ENCODE data around the gene ABLIM1. TPM values are rescaled to one million over a fixed set of nuclear protein-coding genes. Genes with fewer than 3 reads are reported as not detected.
A peak's percentile ranks its signal among the peaks of the same experiment; 100 is the strongest.

Gene ABLIM1
- polyA plus RNA-seq, 1 donor: 132 TPM

- DNase-seq: no peak
Measured at GRCh38 chr10:114584419-114584818, 73.7 kb downstream of the ABLIM1 start.

- DNase-seq: no peak
Measured at GRCh38 chr10:114581071-114581470, 77.0 kb downstream of the ABLIM1 start.

GRCh38 chr10:114577133-114577532, 80.9 kb downstream of the ABLIM1 start:
- DNase-seq: no peak

GRCh38 chr10:114576716-114577115, 81.4 kb downstream of the ABLIM1 start:
- no peak for DNase-seq

- DNase-seq: no peak
Measured at GRCh38 chr10:114576132-114576487, 82.0 kb downstream of the ABLIM1 start.

- no peak for DNase-seq
Measured at GRCh38 chr10:114575417-114576131, 82.5 kb downstream of the ABLIM1 start.

GRCh38 chr10:114573330-114574045, 84.6 kb downstream of the ABLIM1 start:
- no peak for DNase-seq

GRCh38 chr10:114571316-114571999, 86.6 kb downstream of the ABLIM1 start:
- DNase-seq: peak; percentile 8

- no peak for DNase-seq
Measured at GRCh38 chr10:114566064-114566463, 92.0 kb downstream of the ABLIM1 start.

GRCh38 chr10:114565066-114565465, 93.0 kb downstream of the ABLIM1 start:
- no peak for DNase-seq

GRCh38 chr10:114561008-114561523, 97.0 kb downstream of the ABLIM1 start:
- no peak for DNase-seq

- DNase-seq: no peak
Measured at GRCh38 chr10:114560144-114560543, 97.9 kb downstream of the ABLIM1 start.

GRCh38 chr10:114559636-114560035, 98.4 kb downstream of the ABLIM1 start:
- no peak for DNase-seq

- DNase-seq: no peak
Measured at GRCh38 chr10:114557854-114558253, 100.2 kb downstream of the ABLIM1 start.

GRCh38 chr10:114556236-114557122, 101.6 kb downstream of the ABLIM1 start:
- no peak for DNase-seq

- DNase-seq: no peak
Measured at GRCh38 chr10:114553436-114553835, 104.6 kb downstream of the ABLIM1 start.

GRCh38 chr10:114552050-114552449, 106.0 kb downstream of the ABLIM1 start:
- no peak for DNase-seq

GRCh38 chr10:114551636-114551972, 106.5 kb downstream of the ABLIM1 start:
- DNase-seq: no peak

GRCh38 chr10:114550756-114551635, 107.1 kb downstream of the ABLIM1 start:
- peak; percentile 33 for DNase-seq

GRCh38 chr10:114548662-114549061, 109.4 kb downstream of the ABLIM1 start:
- peak; percentile 53 for DNase-seq

- no peak for DNase-seq
Measured at GRCh38 chr10:114547514-114547913, 110.6 kb downstream of the ABLIM1 start.

Measured in left kidney (tissue), 2 donors.